Measurements from ENCODE around the gene MIOX.

Gene MIOX

GRCh38 chr22:50485221-50486131 is 1.2 kb upstream of the MIOX start:
- no peak for DNase-seq (ENCODE audit: extremely low read depth, low read depth)
- no peak for TF ChIP-seq CTCF (IDR thresholded peaks at IDR 0.05; ENCODE audit: low read depth, low read length, missing control alignments)
- no peak overlapping the region for H3K4me3 ChIP-seq (replicated peaks; ENCODE audit: low read depth, low read length)

GRCh38 chr22:50487290-50488005 is 789 bp downstream of the MIOX start:
- H3K4me3 ChIP-seq (replicated peaks; ENCODE audit: low read depth, low read length) = no peak overlapping the region
- TF ChIP-seq CTCF (IDR thresholded peaks at IDR 0.05; ENCODE audit: low read depth, low read length, missing control alignments) = no peak
- DNase-seq (ENCODE audit: extremely low read depth, low read depth) = no peak

DNA sequence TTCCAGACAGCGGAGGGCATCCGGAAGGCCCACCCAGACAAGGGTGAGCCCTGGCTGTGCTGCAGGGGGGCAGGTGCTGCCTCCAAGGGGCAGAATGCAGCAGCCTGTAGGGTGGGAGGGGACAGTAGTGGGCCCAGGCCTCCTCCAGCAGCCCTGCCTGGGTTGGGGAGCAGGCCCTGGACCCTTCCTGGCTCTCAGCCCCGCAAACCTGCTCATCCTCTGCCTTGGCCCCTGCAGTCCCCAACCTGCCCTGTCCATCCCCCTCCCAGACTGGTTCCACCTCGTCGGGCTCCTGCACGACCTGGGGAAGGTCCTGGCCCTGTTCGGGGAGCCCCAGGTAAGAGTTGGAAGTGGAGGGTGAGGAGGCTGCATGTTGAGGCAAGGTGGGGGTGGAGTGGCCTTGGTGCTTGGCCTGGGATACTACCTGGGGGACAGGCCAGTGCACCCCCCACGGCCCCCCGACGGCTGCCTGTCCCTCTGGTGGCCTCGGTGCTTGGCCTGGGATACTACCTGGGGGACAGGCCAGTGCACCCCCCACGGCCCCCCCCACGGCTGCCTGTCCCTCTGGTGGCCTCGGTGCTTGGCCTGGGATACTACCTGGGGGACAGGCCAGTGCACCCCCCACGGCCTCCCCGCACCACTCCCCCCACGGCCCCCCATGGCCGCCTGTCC is 1.5 kb downstream of the MIOX start:
- no peak overlapping the region for H3K4me3 ChIP-seq (replicated peaks; ENCODE audit: low read depth, low read length)
- TF ChIP-seq CTCF (IDR thresholded peaks at IDR 0.05; ENCODE audit: low read depth, low read length, missing control alignments) = no peak
- no peak for DNase-seq (ENCODE audit: extremely low read depth, low read depth)

GRCh38 chr22:50488886-50489285 is 2.2 kb downstream of the MIOX start:
- H3K4me3 ChIP-seq (replicated peaks; ENCODE audit: low read depth, low read length) = no peak overlapping the region
- no peak for TF ChIP-seq CTCF (IDR thresholded peaks at IDR 0.05; ENCODE audit: low read depth, low read length, missing control alignments)
- DNase-seq (ENCODE audit: extremely low read depth, low read depth) = no peak

DNA sequence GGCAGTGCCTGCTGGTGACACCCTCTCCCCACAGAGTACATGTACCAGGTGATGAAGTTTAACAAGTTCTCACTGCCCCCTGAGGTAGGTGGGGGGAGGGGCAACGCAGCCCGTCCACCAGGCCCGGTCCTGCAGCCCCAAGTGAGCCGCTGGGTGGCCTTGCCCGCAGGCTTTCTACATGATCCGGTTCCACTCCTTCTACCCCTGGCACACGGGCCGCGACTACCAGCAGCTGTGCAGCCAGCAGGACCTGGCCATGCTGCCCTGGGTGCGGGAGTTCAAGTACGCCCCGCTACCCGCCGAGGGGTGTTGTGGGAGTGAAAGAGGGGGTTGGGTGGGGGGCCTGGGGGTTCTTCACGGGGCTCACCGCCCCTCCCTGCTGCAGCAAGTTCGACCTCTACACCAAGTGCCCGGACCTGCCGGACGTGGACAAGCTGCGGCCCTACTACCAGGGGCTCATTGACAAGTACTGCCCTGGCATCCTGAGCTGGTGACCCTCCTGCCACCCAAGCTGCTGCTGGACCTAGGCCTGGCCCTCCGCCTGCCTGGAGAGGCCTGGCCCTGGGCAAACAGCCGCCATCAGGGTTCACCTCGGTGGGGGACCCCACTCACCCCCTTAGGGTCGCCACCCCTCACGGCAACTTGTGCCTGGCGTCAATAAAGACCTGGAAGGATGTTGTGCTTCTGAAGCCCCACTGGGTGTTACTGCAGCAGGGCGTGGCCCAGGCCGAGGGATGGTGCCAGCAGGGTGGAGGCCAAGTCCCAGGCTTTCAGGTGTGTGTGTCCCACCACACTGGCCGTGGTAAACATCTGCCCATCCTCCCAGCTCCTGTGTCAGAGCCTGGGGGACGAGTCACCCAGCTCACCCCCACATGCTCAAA is 2.9 kb downstream of the MIOX start:
- H3K4me3 ChIP-seq (replicated peaks; ENCODE audit: low read depth, low read length) = no peak overlapping the region
- no peak for DNase-seq (ENCODE audit: extremely low read depth, low read depth)
- TF ChIP-seq CTCF (IDR thresholded peaks at IDR 0.05; ENCODE audit: low read depth, low read length, missing control alignments) = no peak

All from HFF-Myc (cell line).